Fibroblast of villous mesenchyme (primary cell): ENCODE measurements around the gene SLC52A3. TPM values are rescaled to one million over a fixed set of nuclear protein-coding genes. Genes with fewer than 3 reads are reported as not detected.

Source experiments
- DNase-seq: peaks from one replicate; pipeline ENCODE4 v3.0.0-alpha.2; 2010; ENCODE audit warnings: low read depth
- H3K4me3 ChIP-seq: 2 replicates; pipeline ENCODE4 v1.5.1; 2011; ENCODE audit warnings: low read depth, mild to moderate bottlenecking, low read length
- CTCF ChIP-seq: IDR thresholded peaks from 2 replicates; pipeline ENCODE4 v1.5.1; 2012; ENCODE audit warnings: low read depth, mild to moderate bottlenecking, low read length; ENCODE audit not compliant: insufficient read depth
- total RNA-seq: library from RNA; depleted of rRNA; stranded (reverse); fragments of >200 nt; gene quantifications from 2 replicates; pipeline ENCODE4 v1.2.3, GENCODE V29; 2012

Gene SLC52A3
- total RNA-seq, 1 donor = not detected

DNA sequence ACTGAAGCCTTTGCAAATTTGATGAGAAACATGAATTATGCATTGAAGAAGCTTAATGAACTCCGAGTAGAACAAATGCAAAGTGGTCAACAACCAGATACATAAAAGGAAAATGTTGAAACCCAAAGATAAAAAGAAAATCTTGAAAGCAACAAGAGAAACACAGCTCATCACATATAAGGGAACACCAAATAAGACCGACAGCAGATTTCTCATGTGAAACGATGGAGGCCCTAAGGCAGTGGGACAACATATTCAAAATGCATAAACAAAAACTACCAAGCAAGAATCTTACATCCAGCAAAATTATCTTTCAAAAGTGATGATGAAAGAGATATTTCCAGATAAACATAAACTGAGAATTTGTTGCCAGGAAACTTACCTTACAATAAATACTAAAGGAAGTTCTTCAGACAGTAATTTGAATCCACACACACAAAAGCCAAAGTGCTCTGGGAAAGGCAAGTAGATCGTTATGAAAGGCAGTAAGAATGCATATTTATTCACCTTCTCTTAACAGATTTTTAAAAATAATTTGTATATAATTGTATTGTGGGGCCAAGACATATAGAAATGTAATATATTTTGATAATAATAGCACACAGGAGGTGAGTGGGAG, 22.5 kb downstream of the SLC52A3 start:
- no peak for TF ChIP-seq CTCF
- DNase-seq = no peak
- H3K4me3 ChIP-seq = no peak overlapping the region

DNA sequence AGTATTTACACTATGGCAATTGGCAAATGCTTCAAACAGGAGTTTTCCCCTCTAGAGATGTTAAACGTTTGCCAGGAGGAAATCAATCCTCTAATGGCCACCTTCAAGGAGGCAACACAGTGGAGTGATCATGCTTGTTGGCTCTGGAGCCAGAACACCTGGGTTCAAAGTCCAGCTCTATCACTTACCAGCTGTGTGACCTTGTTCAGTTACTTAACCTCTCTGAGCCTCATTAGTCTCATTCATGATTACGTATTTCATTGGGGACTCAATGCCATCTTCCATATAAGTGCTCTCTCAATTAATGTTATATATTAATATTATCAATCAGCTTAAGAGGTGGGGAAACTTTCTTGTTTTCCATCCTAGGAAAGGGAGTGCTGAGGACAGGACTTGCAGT, 26.1 kb downstream of the SLC52A3 start:
- DNase-seq = no peak
- TF ChIP-seq CTCF = no peak
- H3K4me3 ChIP-seq = no peak overlapping the region

DNA sequence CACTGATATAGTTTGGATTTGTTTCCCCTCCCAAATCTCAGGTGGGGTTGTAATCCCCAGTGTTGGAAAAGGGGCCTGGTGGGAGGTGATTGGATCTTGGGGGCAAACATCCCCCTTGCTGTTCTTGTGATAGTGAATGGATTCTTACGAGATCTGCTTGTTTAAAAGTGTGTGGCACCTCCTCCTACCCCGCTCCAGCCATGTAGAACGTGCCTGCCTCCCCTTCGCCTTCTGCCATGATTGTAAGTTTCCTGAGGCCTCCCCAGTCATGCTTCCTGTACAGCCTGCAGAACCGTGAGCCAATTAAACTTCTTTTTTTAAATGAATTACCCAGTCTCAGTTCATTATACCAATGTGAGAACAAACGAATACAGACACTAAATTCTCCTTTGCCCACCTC, 26.7 kb downstream of the SLC52A3 start:
- no peak overlapping the region for H3K4me3 ChIP-seq
- DNase-seq = no peak
- no peak for TF ChIP-seq CTCF

DNA sequence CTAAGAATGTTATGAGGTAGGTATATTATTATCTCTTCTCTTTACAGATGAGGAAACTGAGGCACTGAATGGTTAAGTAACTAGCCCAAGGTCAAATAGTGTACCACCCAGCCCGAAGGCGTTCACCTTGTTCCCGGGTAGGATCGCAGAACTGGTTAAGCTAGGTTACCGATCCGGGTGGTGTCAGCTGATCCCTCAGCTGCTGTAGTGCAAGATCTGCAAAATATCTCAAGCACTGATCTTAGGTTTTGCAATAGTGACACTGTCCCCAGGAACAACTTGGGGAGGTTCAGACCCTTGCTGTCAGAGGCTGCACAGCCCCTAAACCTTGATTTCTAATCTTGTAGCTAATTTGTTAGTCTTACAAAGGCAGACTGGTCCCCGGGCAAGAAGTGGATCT, 28.1 kb downstream of the SLC52A3 start:
- no peak for TF ChIP-seq CTCF
- no peak for DNase-seq

GRCh38 chr20:739736-740135, 28.6 kb downstream of the SLC52A3 start:
- no peak overlapping the region for H3K4me3 ChIP-seq
- no peak for TF ChIP-seq CTCF
- no peak for DNase-seq

More for the DNA sequence above, 28.1 kb downstream of the SLC52A3 start:
- H3K4me3 ChIP-seq = no peak overlapping the region

DNA sequence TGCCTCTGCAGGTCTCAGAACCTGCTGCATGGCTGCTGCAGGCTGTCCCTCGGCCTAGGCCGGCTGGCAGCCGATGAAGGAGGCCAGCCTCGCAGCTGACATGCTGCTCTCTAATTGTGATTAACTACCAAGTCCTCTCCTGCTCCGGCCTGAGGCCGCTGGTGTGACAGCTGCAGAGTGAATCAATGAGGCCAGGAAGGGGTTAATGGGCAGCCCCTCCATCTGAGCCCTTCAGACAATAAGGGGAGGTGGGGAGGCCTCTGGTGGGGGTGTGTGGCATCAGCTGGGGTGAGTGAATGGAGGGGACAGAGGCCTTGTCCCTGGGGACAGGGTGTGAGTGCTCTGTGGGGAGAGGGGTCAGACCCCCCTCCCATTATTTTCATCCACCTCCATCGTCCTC, 34.4 kb downstream of the SLC52A3 start:
- no peak for TF ChIP-seq CTCF

DNA sequence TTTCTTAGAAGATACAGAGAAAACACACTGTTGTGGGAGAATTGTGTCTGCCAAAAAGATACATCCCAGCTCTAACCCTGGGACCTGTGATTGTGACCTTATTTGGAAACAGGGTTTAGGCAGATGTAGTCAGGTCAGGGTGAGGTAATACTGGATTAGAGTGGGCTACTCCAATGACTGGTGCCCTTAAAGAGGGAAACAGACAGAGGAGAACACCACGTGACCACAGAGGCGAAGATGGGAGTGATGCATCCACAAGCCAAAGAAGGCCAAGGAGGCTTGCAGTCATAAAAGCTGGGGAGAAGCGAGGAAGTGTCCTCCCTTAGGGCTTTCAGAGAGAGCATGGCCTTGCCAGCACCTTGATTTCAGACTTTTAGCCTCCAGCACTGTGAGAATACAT, 35.6 kb downstream of the SLC52A3 start:
- no peak overlapping the region for H3K4me3 ChIP-seq
- no peak for DNase-seq
- no peak for TF ChIP-seq CTCF

More for the DNA sequence above, 34.4 kb downstream of the SLC52A3 start:
- no peak for DNase-seq
- H3K4me3 ChIP-seq = no peak overlapping the region
